Trophoblast cell (in vitro differentiated cells and primary cell): ENCODE results near the gene TANGO6.
"Not testable (repeated sequence)": the region's sequence is repeated elsewhere in the genome, so short reads cannot be mapped to it uniquely, and the experiment has no call there.

Experiments used
- DNase-seq, 2 donors: peaks; one replicate each; pipeline ENCODE4 v3.0.0-alpha.2; 2016
- H2AFZ ChIP-seq: 2 replicates; pipeline ENCODE4 v1.6.1; 2013; ENCODE audit warnings: low read length, moderate library complexity, mild to moderate bottlenecking; ENCODE audit not compliant: insufficient read depth, poor library complexity
- H2AK5ac ChIP-seq: 2 replicates; pipeline ENCODE4 v1.6.1; 2013; ENCODE audit warnings: mild to moderate bottlenecking, low read length
- H2BK120ac ChIP-seq: 2 replicates; pipeline ENCODE4 v1.6.1; 2013; ENCODE audit warnings: low read length, mild to moderate bottlenecking, moderate library complexity; ENCODE audit not compliant: insufficient read depth, poor library complexity
- H2BK12ac ChIP-seq: 2 replicates; pipeline ENCODE4 v1.6.1; 2013; ENCODE audit warnings: mild to moderate bottlenecking, low read length, moderate library complexity
- H2BK5ac ChIP-seq: 2 replicates; pipeline ENCODE4 v1.6.1; 2013; ENCODE audit warnings: low read length, low read depth, moderate library complexity, mild to moderate bottlenecking; ENCODE audit not compliant: poor library complexity
- H3K14ac ChIP-seq: 2 replicates; pipeline ENCODE4 v1.6.1; 2013; ENCODE audit warnings: mild to moderate bottlenecking, low read length
- H3K18ac ChIP-seq: 2 replicates; pipeline ENCODE4 v1.6.1; 2013; ENCODE audit warnings: mild to moderate bottlenecking, low read length
- H3K23ac ChIP-seq: 2 replicates; pipeline ENCODE4 v1.6.1; 2013; ENCODE audit warnings: low read length
- H3K27ac ChIP-seq: 2 replicates; pipeline ENCODE4 v1.5.1; 2013; ENCODE audit warnings: low read depth, mild to moderate bottlenecking, inconsistent platforms, low read length, moderate library complexity
- H3K27me3 ChIP-seq: 2 replicates; pipeline ENCODE4 v1.6.1; 2013; ENCODE audit warnings: inconsistent platforms, mild to moderate bottlenecking, low read length, moderate library complexity; ENCODE audit not compliant: insufficient read depth
- H3K36me3 ChIP-seq, 2 experiments: 1 replicate in 1 of 2; 2 replicates in 1 of 2; pipeline ENCODE4 v1.6.1; 2013; ENCODE audit warnings: low read length in 2 of 2, mild to moderate bottlenecking in 2 of 2, moderate library complexity in 1 of 2; ENCODE audit not compliant: insufficient read depth in 2 of 2, control insufficient read depth in 1 of 2
- H3K4ac ChIP-seq: 2 replicates; pipeline ENCODE4 v1.6.1; 2013; ENCODE audit warnings: low read depth, mild to moderate bottlenecking, low read length, moderate library complexity
- H3K4me1 ChIP-seq, 2 experiments: 1 replicate in 1 of 2; 2 replicates in 1 of 2; pipeline ENCODE4 v1.6.1; 2013; ENCODE audit warnings: low read length in 2 of 2, mild to moderate bottlenecking in 2 of 2, moderate library complexity in 1 of 2; ENCODE audit not compliant: insufficient read depth in 2 of 2, control insufficient read depth in 1 of 2
- H3K4me2 ChIP-seq: 2 replicates; pipeline ENCODE4 v1.6.1; 2013; ENCODE audit warnings: inconsistent platforms, mild to moderate bottlenecking, low read length, moderate library complexity
- H3K4me3 ChIP-seq: 2 replicates; pipeline ENCODE4 v1.5.1; 2013; ENCODE audit warnings: mild to moderate bottlenecking, low read depth, low read length, inconsistent platforms
- H3K79me1 ChIP-seq: one replicate; pipeline ENCODE4 v1.6.1; 2013; ENCODE audit warnings: low read length
- H3K79me2 ChIP-seq: 2 replicates; pipeline ENCODE4 v1.6.1; 2013; ENCODE audit warnings: low read length, mild to moderate bottlenecking; ENCODE audit not compliant: control insufficient read depth, insufficient read depth, poor library complexity
- H3K9ac ChIP-seq: 2 replicates; pipeline ENCODE4 v1.6.1; 2013; ENCODE audit warnings: mild to moderate bottlenecking, low read length
- H3K9me3 ChIP-seq: 2 replicates; pipeline ENCODE4 v1.6.1; 2013; ENCODE audit warnings: low read depth, mild to moderate bottlenecking, control low read depth, inconsistent platforms, low read length; ENCODE audit not compliant: insufficient read depth
- H4K12ac ChIP-seq: 2 replicates; pipeline ENCODE4 v1.6.1; 2013; ENCODE audit warnings: low read depth, mild to moderate bottlenecking, low read length, moderate library complexity
- H4K8ac ChIP-seq: 2 replicates; pipeline ENCODE4 v1.6.1; 2013; ENCODE audit warnings: low read depth, mild to moderate bottlenecking, low read length, moderate library complexity
- H4K91ac ChIP-seq: one replicate; pipeline ENCODE4 v1.6.1; 2013; ENCODE audit warnings: low read depth, mild to moderate bottlenecking, low read length, moderate library complexity
- WGBS: extraction: QIAGEN DNeasy Blood & Tissue Kit; methylation state at CpG from one replicate; pipeline ENCODE4 v1.1.7; 2013; ENCODE audit warnings: missing lambda C conversion rate; ENCODE audit not compliant: insufficient read length, insufficient coverage; ENCODE audit errors: extremely low coverage; 5-methylcytosine and 5-hydroxymethylcytosine counted together

TANGO6 gene

GRCh38 chr16:68835970-68836369 lies 7.4 kb upstream of the TANGO6 start:
- Histone ChIP-seq H3K36me3 (peaks cover 27 to 29% of the 10 kb centered on the region in 2 experiments), H3K4me2 (no peak overlapping the region), H3K4me3 (no peak overlapping the region), H2BK120ac (no peak overlapping the region), H3K18ac (no peak overlapping the region), H3K27me3 (no peaks in the 10 kb centered on the region), H3K79me2 (no peaks in the 10 kb centered on the region), H2BK12ac (no peak overlapping the region), H3K4me1 (no peaks in the 10 kb centered on the region), H3K9ac (no peak overlapping the region), H3K79me1 (no peaks in the 10 kb centered on the region), H2AFZ (no peak overlapping the region), H3K9me3 (peaks cover 2% of the 10 kb centered on the region), H4K12ac (no peak overlapping the region), H4K8ac (no peak overlapping the region), H3K4ac (no peak overlapping the region), H2AK5ac (no peak overlapping the region), H4K91ac (no peak overlapping the region), H3K23ac (no peak overlapping the region), H2BK5ac (no peak overlapping the region), H3K14ac (no peak overlapping the region), H3K27ac (no peak overlapping the region)
- no peak for DNase-seq
- no CpG with 5 or more reads among the region's 5 CpGs for WGBS

- H2AK5ac ChIP-seq: no peak overlapping the region
- H3K9me3 ChIP-seq: no peaks in the 10 kb centered on the region
- H3K27me3 ChIP-seq: no peaks in the 10 kb centered on the region
- WGBS: no CpG with 5 or more reads among the region's 4 CpGs
- H3K14ac ChIP-seq: no peak overlapping the region
- no peak overlapping the region for H3K4me3 ChIP-seq
- no peak overlapping the region for H3K4ac ChIP-seq
- no peak overlapping the region for H3K23ac ChIP-seq
- H2BK12ac ChIP-seq: no peak overlapping the region
- peaks cover 7 to 8% of the 10 kb centered on the region in 2 experiments for H3K36me3 ChIP-seq
- peaks cover 5% of the 10 kb centered on the region for H3K79me1 ChIP-seq
- no peak overlapping the region for H4K8ac ChIP-seq
- H3K79me2 ChIP-seq: peaks cover 2% of the 10 kb centered on the region
- H2BK5ac ChIP-seq: no peak overlapping the region
- H3K4me2 ChIP-seq: no peak overlapping the region
- H3K9ac ChIP-seq: no peak overlapping the region
- no peak overlapping the region for H4K12ac ChIP-seq
- no peak overlapping the region for H2BK120ac ChIP-seq
- no peak overlapping the region for H4K91ac ChIP-seq
- H3K4me1 ChIP-seq: no peaks in the 10 kb centered on the region
- no peak overlapping the region for H3K27ac ChIP-seq
- no peak overlapping the region for H2AFZ ChIP-seq
- H3K18ac ChIP-seq: no peak overlapping the region
- DNase-seq: no peak
These were observed 3.5 kb upstream of the TANGO6 start for GRCh38 chr16:68839831-68840230.

GRCh38 chr16:68842964-68843481 lies 308 bp upstream of the TANGO6 start:
- not testable (repeated sequence) for H3K23ac ChIP-seq, H3K9ac ChIP-seq, H2BK5ac ChIP-seq, H3K27ac ChIP-seq, H2BK12ac ChIP-seq, H3K79me2 ChIP-seq, H2AFZ ChIP-seq, H3K9me3 ChIP-seq, H3K18ac ChIP-seq, H3K79me1 ChIP-seq, H3K14ac ChIP-seq, H2BK120ac ChIP-seq, H3K36me3 ChIP-seq, H4K91ac ChIP-seq, H3K4me1 ChIP-seq, H3K27me3 ChIP-seq, H2AK5ac ChIP-seq, DNase-seq, H4K12ac ChIP-seq, H3K4ac ChIP-seq
- Histone ChIP-seq H3K4me3 (peak overlapping the region; percentile 96), H4K8ac (peak overlapping the region; percentile 75), H3K4me2 (peak overlapping the region; percentile 92)
- WGBS: no CpG with 5 or more reads among the region's 23 CpGs

GRCh38 chr16:68844211-68844564 lies 857 bp downstream of the TANGO6 start:
- Histone ChIP-seq H4K12ac (no peak overlapping the region), H3K14ac (no peak overlapping the region), H2BK120ac (no peak overlapping the region), H3K4ac (no peak overlapping the region), H3K23ac (no peak overlapping the region), H4K91ac (no peak overlapping the region), H2AK5ac (no peak overlapping the region), H2BK5ac (no peak overlapping the region), H3K9ac (no peak overlapping the region), H3K79me2 (peaks cover 2% of the 10 kb centered on the region), H3K4me2 (peak overlapping the region; percentile 92), H3K4me3 (no peak overlapping the region), H2AFZ (peak overlapping the region; percentile 99), H3K4me1 (no peaks in the 10 kb centered on the region), H2BK12ac (no peak overlapping the region), H3K27ac (no peak overlapping the region), H3K18ac (peak overlapping the region; percentile 2), H3K27me3 (no peaks in the 10 kb centered on the region), H3K79me1 (peaks cover 5% of the 10 kb centered on the region), H3K9me3 (no peaks in the 10 kb centered on the region), H4K8ac (peak overlapping the region; percentile 94), H3K36me3 (no peaks in the 10 kb centered on the region)
- DNase-seq: no peak
- no CpG with 5 or more reads among the region's 6 CpGs for WGBS
